GM13976 (cell line): Measurements from ENCODE around the gene NCOA7.

ENCODE experiments used
- DNase-seq: peaks from one replicate; pipeline ENCODE4 v3.0.0; 2012; ENCODE audit warnings: low spot score
- in situ Hi-C: fragments of 300-500 bp; cut with MboI; formaldehyde crosslinking; loops from one replicate; pipeline ENCODE4 v1.12.0; 2022; ENCODE audit warnings: low sequenced_read_pairs, mixed read lengths, inconsistent platforms; ENCODE audit not compliant: unreplicated experiment
- TF ChIP-seq, protein P1 (sequence below): IDR thresholded peaks from 2 replicates; pipeline ENCODE4 v1.5.1; 2012; ENCODE audit warnings: borderline replicate concordance, mild to moderate bottlenecking; ENCODE audit not compliant: insufficient read depth; ENCODE audit errors: extremely low read depth, missing control alignments, control extremely low read depth

The NCOA7 gene

DNA sequence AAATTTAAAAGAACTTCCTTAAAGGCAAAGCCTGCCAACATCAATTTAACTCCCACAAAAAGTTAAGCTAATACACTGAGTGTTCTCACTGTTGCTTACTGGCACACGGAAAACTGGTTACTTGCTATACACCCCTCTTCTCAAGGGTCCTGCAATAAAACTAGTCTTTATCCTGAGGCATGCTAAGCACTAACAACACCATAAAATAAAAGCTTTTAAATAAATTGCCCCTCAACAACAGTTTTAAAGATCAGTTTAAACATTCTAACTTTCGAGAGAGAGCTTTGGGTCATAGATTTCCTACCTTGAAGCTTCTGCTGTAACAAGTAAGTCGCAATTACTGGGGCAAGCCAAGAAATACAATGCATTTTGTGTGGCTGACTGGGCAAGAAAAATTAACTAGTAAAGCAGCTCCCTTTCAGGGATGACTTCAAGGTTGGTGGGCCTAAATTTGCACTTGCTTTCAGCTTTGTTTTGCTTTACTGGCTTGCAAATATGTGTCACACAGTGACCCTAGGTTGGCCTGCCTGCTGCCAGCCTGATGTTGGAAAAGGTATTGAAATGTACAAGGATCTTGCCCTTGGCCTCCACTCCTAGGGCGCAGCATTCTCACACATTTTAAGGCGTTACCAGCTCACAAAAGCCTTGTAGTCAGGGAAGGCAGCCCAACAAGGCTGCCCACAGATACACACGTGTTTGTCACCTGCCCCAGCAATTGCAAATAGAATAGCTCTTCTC is 45.3 kb upstream of the NCOA7 start:
- in situ Hi-C loops = no loop called here
- no peak for DNase-seq
- TF ChIP-seq, protein P1, sequence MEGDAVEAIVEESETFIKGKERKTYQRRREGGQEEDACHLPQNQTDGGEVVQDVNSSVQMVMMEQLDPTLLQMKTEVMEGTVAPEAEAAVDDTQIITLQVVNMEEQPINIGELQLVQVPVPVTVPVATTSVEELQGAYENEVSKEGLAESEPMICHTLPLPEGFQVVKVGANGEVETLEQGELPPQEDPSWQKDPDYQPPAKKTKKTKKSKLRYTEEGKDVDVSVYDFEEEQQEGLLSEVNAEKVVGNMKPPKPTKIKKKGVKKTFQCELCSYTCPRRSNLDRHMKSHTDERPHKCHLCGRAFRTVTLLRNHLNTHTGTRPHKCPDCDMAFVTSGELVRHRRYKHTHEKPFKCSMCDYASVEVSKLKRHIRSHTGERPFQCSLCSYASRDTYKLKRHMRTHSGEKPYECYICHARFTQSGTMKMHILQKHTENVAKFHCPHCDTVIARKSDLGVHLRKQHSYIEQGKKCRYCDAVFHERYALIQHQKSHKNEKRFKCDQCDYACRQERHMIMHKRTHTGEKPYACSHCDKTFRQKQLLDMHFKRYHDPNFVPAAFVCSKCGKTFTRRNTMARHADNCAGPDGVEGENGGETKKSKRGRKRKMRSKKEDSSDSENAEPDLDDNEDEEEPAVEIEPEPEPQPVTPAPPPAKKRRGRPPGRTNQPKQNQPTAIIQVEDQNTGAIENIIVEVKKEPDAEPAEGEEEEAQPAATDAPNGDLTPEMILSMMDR = no peak

GRCh38 chr6:125746019-125746414 is 44.7 kb upstream of the NCOA7 start:
- in situ Hi-C loops = no loop called here
- TF ChIP-seq, protein P1 = no peak
- DNase-seq = no peak

- TF ChIP-seq, protein P1 = no peak
- peak; percentile 60 for DNase-seq
- in situ Hi-C loops = no loop called here
These were observed 43.8 kb upstream of the NCOA7 start for GRCh38 chr6:125746731-125747588.

- DNase-seq = peak; percentile 42
- in situ Hi-C loops = no loop called here
- TF ChIP-seq, protein P1 = no peak
These were observed 43.0 kb upstream of the NCOA7 start for GRCh38 chr6:125747589-125748405.

DNA sequence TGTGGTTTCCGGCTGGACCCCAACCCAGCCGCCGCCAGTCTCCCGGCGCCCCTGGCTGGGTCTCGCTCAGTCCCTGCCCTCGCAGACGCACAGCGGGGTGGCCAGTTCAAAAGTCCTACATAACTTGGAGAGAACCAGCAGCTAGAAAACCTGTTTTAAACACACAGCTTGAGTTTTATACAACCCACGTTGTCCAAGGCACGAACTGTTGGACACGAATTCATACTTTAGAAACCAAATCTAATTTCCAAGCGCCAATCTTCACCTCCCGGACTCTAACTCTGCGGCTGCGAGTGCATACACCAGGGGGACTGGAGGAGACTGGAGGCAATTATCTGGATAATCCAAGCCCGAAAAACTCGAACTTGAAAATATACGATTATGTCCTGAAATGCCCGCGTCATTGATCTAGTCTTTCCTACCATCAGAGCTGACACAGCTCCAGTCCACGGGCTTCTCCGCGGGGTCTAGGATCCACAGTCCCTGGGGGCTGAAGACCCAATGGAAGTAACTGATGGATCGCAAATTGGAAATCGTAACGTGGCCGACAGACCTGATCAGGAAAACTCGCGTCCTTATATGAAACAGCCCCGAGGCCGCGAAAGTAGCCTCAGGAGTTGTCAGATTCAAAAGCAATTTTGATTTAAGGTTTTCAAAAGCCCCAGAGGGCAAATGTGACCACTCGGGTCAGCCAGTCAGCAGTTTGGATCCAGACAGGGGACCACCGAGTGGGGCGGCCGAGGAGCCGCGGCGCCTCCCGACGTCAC is 42.2 kb upstream of the NCOA7 start:
- in situ Hi-C loops = no loop called here
- DNase-seq = no peak
- TF ChIP-seq, protein P1 = no peak
